ENCODE data around the gene MSMB. TPM values are rescaled to one million over a fixed set of nuclear protein-coding genes. Genes with fewer than 3 reads are reported as not detected.

Gene MSMB
- total and polyA plus RNA-seq, 2 of the 8 experiments (the other 6 are each of a cell fraction or from before 2014, with no cell fraction given): not detected

GRCh38 chr10:46022978-46023702 lies 22.9 kb downstream of the MSMB start (continued):
- TF ChIP-seq TBP (IDR thresholded peaks at IDR 0.05; ENCODE audit: low read depth, low read length) (peak; percentile 76; the same call in 1 of the 2 replicates), E2F6 (IDR thresholded peaks at IDR 0.05) (peak; percentile 45; the same call in 1 of the 2 replicates)

All from H1 (cell line).